Fibroblast of pulmonary artery (primary cell): ENCODE measurements around the gene LRRC8B.
A peak's percentile ranks its signal among the peaks of the same experiment; 100 is the strongest.

Experiments used
- DNase-seq: peaks from one replicate; pipeline ENCODE4 v3.0.0-alpha.2; 2010; ENCODE audit warnings: low read depth
- H3K4me3 ChIP-seq: replicated peaks from 2 replicates; pipeline ENCODE4 v1.5.1; 2011; ENCODE audit warnings: low read depth, mild to moderate bottlenecking, control low read depth, low read length, moderate library complexity
- CTCF ChIP-seq: IDR thresholded peaks from 2 replicates; pipeline ENCODE4 v1.5.1; 2011; ENCODE audit warnings: mild to moderate bottlenecking, control low read depth, low read length, inconsistent platforms; ENCODE audit errors: missing control alignments

LRRC8B gene

GRCh38 chr1:89574621-89575020 is 50.0 kb downstream of the LRRC8B start:
- TF ChIP-seq CTCF, result no peak
- DNase-seq, result no peak
- no peak overlapping the region for H3K4me3 ChIP-seq

- no peak overlapping the region for H3K4me3 ChIP-seq
- DNase-seq, result no peak
- TF ChIP-seq CTCF, result no peak
Measured at GRCh38 chr1:89575207-89575606, 50.6 kb downstream of the LRRC8B start.

GRCh38 chr1:89576013-89576412 is 51.4 kb downstream of the LRRC8B start:
- no peak for DNase-seq
- TF ChIP-seq CTCF, result no peak
- H3K4me3 ChIP-seq, result no peak overlapping the region

- peak; percentile 49 for DNase-seq
- TF ChIP-seq CTCF, result no peak
- no peak overlapping the region for H3K4me3 ChIP-seq
Measured at GRCh38 chr1:89578151-89578550, 53.5 kb downstream of the LRRC8B start.

- no peak for DNase-seq
- H3K4me3 ChIP-seq, result no peak overlapping the region
- TF ChIP-seq CTCF, result no peak
Measured at GRCh38 chr1:89578946-89579684, 54.5 kb downstream of the LRRC8B start.

GRCh38 chr1:89580036-89580435 is 55.4 kb downstream of the LRRC8B start:
- no peak for DNase-seq
- no peak for TF ChIP-seq CTCF

GRCh38 chr1:89581859-89582258 is 57.2 kb downstream of the LRRC8B start:
- TF ChIP-seq CTCF, result no peak
- DNase-seq, result no peak
- no peak overlapping the region for H3K4me3 ChIP-seq

More at GRCh38 chr1:89580036-89580435, 55.4 kb downstream of the LRRC8B start:
- no peak overlapping the region for H3K4me3 ChIP-seq
